GM19351 (cell line): Measurements from ENCODE around the gene NTF3.

ENCODE experiments used
- ATAC-seq: cut with Tn5 transposase; IDR thresholded peaks from one replicate; pipeline ENCODE4 v1.9.1; 2021; ENCODE audit warnings: mild to moderate bottlenecking, moderate library complexity; ENCODE audit not compliant: unreplicated experiment

NTF3 gene

GRCh38 chr12:5509557-5509956 is 77.6 kb downstream of the NTF3 start:
- ATAC-seq = no peak

DNA sequence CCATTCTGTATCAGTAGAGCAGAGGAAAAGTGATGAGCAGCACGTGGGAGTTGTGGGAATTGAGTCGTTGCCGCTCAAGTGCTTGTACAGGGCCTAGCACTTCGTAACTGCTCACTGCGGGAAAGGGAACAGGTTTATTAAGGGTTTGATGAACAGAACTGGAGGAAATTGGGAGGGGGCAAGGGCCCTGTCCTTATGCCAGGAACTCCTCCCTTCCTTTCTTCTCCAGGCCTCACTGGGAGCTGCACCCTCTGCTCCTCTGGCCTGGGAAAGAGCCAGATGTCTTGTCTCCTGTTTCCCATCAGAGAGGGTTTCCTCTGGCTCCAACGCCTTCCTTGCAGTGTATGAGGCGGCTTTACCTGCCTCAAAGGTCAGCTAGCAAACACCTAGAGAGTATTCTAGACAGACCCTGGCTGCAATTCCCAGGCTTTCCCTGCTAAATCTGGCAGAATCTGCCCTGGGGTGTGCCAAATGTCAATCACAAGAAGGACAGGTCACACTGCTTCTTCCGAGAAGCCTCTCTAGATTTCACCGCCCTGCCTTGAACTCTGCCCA is 78.4 kb downstream of the NTF3 start:
- no peak for ATAC-seq

- ATAC-seq = no peak
These were observed 79.3 kb downstream of the NTF3 start for GRCh38 chr12:5511256-5511643.

DNA sequence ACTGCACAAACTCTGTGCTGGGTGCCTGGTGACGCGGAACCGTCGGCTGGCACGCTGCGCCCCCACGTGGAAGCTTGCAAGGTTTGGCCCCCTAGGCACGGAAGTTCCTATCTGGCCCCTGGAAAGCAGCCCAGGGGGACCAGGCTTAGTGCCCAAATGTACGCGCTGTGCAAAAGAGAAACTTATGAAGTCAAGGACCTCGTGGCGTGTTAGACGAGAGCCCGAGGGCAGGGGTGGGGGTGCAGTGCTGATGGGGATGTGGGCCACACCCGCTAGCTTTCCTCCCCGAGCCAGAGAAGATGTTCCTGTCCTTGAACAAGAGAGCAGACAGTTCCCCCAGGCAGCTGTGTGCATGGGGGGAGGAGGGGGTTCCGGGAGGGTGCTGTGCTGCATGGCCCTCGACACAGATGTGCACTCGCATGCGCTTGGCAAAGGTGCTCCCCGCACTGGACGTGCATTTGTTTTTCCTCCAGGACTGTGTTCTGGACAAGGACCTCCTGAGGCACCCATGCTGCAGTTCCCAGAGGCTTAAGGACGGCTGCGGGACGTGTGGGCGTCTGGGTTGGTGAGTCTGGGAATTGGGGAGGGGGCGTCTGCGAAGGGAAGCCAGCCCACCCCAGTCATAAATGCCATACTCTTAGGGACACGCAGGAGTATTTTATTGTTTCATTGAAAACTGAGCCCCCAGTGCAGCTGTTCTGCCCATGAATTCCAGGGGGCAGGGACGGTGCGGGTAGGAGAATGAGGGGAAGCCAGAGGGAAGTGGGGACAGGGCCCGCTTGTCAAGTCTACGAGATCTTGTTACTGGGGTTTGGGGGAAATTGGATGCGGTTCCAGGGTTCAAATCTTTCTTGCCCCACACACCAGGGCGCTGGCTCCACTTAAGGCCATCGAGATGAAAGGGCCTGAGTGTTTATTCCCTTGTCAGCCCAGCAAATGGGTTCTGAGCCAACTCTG is 80.0 kb downstream of the NTF3 start:
- ATAC-seq = no peak

- ATAC-seq = no peak
These were observed 80.7 kb downstream of the NTF3 start for GRCh38 chr12:5512601-5512970.

DNA sequence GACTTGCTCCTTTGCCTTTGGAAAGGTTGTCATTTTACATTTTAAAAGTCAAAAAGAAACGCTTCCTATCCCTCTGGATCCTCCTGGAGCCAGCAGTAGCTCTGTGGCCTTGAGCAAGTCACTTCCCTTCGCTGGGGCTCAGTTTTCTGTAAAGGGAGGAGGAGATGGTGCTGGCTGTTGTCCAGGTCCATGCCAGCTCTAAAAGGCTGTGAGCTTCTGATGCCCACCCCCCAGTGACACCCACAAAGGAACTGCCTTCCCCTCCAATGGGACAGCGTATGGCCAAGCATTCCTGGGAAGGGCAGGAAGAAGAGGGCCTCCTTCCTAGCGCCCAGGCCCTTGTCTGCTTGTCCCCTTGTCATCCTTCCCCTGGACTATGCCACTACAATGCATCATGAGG is 81.5 kb downstream of the NTF3 start:
- ATAC-seq = no peak

DNA sequence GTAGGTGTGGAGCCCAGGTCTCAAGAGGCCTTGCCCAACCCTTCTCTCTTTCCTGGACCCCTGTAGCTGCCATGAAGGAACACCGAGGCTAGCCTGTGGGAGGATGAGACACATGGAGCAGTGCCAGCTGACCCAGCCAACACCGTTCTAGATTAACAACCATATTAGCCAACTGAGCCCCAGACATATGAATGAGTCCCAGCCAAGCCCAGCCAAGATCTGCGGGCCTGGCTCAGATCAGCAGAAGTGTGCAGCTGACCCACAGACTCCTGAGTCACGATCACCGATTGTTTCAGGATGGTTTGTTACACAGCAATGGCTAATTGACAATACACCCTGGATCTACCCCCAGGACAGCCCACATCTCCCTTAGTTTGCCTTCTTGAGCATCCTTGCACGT is 82.1 kb downstream of the NTF3 start:
- no peak for ATAC-seq

DNA sequence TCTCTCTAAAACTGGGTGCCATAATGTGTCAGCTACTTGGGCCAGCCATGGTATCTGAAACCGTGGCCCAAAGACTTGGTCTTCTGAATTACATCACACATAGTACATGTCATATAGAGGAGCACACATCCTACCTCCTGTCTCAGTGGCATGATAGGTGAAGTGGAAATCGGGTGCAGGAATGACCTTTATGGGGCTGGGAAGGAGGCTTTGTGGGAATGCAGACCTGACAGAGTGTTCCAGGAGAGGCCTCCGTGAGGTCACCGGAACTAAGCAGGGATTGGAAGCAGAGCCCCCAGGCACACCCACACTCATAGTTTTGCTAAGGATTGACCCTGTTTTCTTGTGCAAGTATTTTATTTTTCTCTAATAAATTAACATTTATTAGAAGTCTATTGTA is 82.6 kb downstream of the NTF3 start:
- no peak for ATAC-seq

DNA sequence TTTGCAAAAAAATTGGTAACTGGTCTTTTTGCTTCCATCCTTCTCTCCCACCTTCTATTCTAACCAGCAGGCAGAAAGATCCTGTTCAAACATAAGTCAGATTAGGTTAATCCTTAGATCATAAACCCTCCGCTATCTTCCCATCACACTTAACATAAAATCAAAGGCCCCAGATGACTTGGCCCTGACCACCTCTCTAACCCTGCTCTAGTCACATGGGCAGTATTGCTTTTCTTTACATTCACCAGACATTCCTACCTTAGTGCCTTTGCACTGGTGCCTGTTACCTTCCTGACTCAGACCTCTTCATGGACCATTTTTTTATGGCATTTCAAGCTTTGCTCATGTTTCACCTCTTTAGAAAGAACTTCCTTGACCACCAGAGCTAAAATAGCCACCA is 83.5 kb downstream of the NTF3 start:
- ATAC-seq = no peak

- no peak for ATAC-seq
These were observed 84.7 kb downstream of the NTF3 start for GRCh38 chr12:5516371-5517241.

DNA sequence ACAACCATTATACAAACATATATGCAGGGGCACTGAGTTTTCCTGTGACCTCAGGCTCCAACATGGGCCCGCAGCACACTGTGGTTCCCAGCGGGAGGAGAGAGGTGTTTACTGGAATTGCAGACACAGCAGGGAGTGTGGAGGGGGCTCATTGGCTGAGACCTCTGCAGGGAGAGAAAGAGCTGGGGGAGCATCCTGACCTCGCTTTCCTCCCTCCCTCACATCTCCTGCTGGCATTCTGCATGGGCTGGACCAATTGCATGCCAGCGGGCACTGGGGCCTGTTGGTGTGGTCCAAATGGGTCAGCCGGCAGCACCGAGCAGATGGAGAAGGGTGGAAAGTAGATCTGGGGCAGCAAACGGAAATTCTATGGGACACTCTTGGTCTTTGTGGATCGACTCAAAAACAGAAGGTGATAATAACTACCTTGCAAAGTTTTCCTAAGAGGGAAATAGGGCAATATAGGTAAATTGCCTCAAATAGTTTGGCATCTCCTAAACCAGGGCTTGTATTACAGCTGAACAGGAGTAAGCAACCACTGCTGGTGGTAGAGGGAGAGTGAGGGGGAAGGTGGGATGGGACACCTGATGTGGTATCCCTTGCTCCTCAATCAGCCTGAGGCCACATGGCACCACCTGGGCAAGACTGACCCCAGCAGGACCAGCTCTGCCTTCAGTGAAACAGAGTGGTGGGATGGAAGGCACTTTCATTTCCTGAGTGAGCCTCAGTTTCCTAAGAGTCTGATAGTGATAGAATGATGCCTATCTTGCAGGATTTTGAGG is 86.9 kb downstream of the NTF3 start:
- ATAC-seq = no peak

DNA sequence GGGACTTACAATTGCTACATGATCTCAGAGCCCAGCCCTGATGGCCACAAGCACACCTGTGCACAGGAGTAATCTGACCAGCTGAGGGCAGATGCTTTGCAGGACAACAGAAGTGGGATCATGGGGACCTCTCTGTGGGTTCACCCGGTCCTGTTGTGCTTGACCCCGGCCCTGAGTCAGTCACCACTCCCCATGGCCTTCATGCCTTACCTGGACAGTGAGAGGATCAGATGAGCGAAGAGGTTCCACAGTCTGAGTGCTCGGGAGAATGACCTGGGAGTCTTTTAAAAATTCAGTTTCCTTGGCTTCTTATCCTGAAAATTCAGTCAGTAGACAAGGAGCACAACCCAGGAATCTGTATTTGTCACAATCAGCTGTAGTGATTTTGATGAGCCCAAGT is 88.1 kb downstream of the NTF3 start:
- no peak for ATAC-seq

GRCh38 chr12:5520831-5521230 is 88.9 kb downstream of the NTF3 start:
- no peak for ATAC-seq

DNA sequence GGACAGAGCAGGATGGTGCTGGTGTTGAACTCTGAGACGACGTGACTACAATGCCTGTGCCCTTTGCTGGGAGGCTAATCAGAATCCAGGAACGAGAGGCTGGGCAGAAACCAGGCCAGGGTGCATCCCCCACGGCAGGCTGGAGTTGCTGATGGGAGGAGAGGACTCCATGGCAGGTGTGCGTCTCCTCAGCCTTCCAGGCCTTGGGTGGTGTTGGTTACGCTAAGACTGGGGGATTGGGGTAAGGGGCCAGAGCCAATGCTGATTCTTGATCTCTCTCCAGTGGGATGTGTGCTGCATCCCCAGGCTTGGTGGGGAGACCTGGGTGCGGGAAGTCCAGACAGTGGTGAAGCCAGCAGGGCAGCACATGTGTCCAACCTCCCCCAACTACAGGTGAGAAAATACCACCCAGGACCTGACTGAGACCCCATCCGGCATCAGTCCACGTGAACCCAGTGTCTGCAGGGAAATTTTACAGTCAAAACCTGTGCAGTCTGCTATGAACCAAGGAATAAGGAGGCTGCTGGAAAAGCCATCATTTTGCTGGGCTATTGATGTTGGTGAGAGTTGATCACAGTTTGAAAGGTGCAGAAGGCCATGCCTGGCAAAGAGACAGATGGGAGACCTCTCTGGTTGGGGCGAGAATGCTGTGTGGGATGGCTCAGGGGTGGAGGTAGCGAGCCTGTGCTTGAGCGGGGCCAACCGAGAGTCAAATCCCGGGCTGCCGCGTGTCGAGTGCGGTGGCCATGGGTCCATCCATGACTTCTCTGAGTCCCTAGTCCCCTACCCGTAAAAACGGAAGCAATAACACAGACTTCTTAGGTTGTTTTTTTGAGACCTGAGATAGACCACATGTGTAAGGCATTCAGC is 89.8 kb downstream of the NTF3 start:
- ATAC-seq = no peak

DNA sequence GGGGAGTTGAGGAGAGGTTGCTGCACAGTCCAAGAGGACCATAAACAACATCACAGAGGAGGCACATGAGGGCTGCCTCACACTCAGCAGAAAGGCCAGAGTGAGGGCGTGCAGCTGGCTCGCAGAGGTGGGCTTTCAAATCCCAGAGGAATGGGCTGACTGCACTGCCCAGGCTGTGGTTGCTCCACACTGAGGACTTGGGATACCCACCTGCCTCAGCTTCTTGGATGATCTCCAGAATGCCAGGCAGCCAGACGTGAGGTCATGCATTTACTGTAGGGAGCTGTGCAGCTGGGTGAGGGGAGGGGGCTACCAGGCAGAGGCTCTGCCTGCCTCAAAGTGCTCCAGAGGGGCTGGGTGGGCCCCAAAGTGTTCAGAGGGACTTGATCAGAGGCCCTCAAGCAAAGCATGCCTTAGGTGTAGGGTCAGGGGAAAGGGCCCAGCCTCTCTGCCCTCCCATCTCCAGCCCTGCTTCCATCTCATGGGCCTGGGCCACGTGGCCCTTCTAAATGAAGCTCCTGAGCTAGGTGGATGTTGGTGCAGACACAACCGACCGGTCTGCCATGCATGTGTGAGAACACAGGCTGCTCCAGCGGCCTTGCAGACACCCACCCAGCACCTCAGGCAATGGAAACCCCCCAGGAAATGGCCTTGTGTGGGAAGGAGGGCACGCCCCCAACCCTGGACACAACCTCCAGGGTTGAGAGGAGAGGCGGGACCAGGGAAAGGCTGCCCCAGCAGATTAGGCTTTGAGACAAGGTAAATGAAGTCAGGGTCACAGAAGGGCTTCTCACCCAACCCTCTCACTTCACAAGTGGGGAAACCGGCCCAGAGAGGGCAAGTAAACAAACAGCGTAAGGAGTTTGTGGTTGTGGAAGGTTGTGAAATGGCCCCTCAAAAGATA is 90.8 kb downstream of the NTF3 start:
- ATAC-seq = no peak

- no peak for ATAC-seq
These were observed 91.6 kb downstream of the NTF3 start for GRCh38 chr12:5523396-5524115.

- no peak for ATAC-seq
These were observed 92.3 kb downstream of the NTF3 start for GRCh38 chr12:5524116-5524768.
